ENCODE data around the gene PRAMEF6. TPM values are rescaled to one million over a fixed set of nuclear protein-coding genes. Genes with fewer than 3 reads are reported as not detected.

PRAMEF6 gene
- total RNA-seq = not detected in 2 replicates

GRCh38 chr1:12947480-12947879 is at the start of gene PRAMEF6:
Gene PRAMEF6, minus strand, starts transcription at chr1:12947580. Its CDS starts 5,062 bp downstream, at chr1:12942518.

GRCh38 chr1:12916310-12916709 is 31.1 kb downstream of the PRAMEF6 start, which contains the start of gene PRAMEF7:
Gene PRAMEF7, plus strand, starts transcription at chr1:12916610. Its CDS starts 1,083 bp downstream, at chr1:12917693.

GRCh38 chr1:12898170-12898569 is 49.2 kb downstream of the PRAMEF6 start, which contains the start of gene PRAMEF10:
Gene PRAMEF10, minus strand, starts transcription at chr1:12898270. Its CDS starts 2,423 bp downstream, at chr1:12895847.

Other genes with a start within 250 kb of the PRAMEF6 start
- gene AADACL3, start 231.5 kb downstream of the PRAMEF6 start, total RNA-seq = not detected in 2 replicates
- not detected in 2 replicates for gene CFAP107, start 201.4 kb downstream of the PRAMEF6 start, total RNA-seq
- gene PRAMEF12, start 173.8 kb downstream of the PRAMEF6 start, total RNA-seq = not detected in 2 replicates
- not detected in 2 replicates for gene PRAMEF1, start 156.2 kb downstream of the PRAMEF6 start, total RNA-seq
- gene PRAMEF11, start 116.2 kb downstream of the PRAMEF6 start, total RNA-seq = not detected in 2 replicates
- not detected in 2 replicates for gene HNRNPCL1, start 98.9 kb downstream of the PRAMEF6 start, total RNA-seq
- gene PRAMEF2, start 90.5 kb downstream of the PRAMEF6 start, total RNA-seq = not detected in 2 replicates
- not detected in 2 replicates for gene PRAMEF4, start 61.4 kb downstream of the PRAMEF6 start, total RNA-seq
- gene PRAMEF10, start 49.3 kb downstream of the PRAMEF6 start, total RNA-seq = not detected in 2 replicates
- gene PRAMEF7, start 31.0 kb downstream of the PRAMEF6 start, total RNA-seq = not detected in 2 replicates
- gene PRAMEF27, start 109.0 kb upstream of the PRAMEF6 start, total RNA-seq = not detected in 2 replicates
- not detected in 2 replicates for gene HNRNPCL3, start 113.2 kb upstream of the PRAMEF6 start, total RNA-seq
- gene PRAMEF25, start 123.2 kb upstream of the PRAMEF6 start, total RNA-seq = not detected in 2 replicates
- not detected in 2 replicates for gene HNRNPCL2, start 169.3 kb upstream of the PRAMEF6 start, total RNA-seq
- gene PRAMEF26, start 208.4 kb upstream of the PRAMEF6 start, total RNA-seq = not detected in 2 replicates
- gene HNRNPCL4, start 218.1 kb upstream of the PRAMEF6 start, total RNA-seq = not detected in 2 replicates
- not detected in 2 replicates for gene PRAMEF9, start 224.3 kb upstream of the PRAMEF6 start, total RNA-seq

Measured in regular cardiac myocyte (primary cell).